HEK293T (cell line): ENCODE measurements around the gene NEMF.

ENCODE experiments used
- CTBP1 ChIP-seq: fragments of 450-650 bp; IDR thresholded peaks from 2 replicates; pipeline ENCODE4 v1.6.1; 2016; ENCODE audit warnings: borderline replicate concordance
- SP1 ChIP-seq: fragments of 450-650 bp; IDR thresholded peaks from 2 replicates; pipeline ENCODE4 v1.6.1; 2017
- TARDBP ChIP-seq: fragments of 450-650 bp; IDR thresholded peaks from 2 replicates; pipeline ENCODE4 v1.6.1; 2016
- ZNF384 ChIP-seq: fragments of 450-650 bp; IDR thresholded peaks from 2 replicates; pipeline ENCODE4 v1.6.1; 2016

DNA sequence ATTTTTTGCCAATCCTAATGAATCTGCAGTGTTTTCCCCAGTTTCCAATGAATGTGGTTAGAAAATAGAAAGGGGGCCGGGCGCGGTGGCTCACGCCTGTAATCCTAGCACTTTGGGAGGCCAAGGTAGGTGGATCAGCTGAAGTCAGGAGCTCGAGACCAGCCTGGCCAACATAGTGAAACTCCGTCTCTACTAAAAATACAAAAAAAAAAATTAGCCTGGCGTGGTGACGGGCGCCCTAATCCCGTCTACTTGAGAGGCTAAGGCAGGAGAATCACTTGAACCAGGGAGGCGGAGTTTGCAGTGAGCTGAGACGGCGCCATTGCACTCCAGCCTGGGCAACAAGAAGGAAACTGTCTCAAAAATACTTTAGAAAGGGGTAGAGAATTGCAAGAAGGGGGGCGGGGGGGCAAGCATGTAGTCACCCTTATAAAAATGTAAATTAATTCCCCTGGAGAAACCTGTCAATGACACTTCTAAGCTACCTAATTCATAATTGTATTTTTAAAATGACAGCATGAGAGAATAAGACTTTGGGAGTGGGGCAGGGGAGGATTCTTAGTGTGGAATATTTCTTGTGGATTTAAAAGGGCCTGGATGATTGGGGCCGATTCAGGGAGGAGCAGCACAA, 82.9 kb downstream of the NEMF start:
- no peak for TF ChIP-seq SP1
- TF ChIP-seq ZNF384 = no peak
- TF ChIP-seq CTBP1 = no peak
- no peak for TF ChIP-seq TARDBP
